B cell (primary cell): ENCODE data around the gene DISP2. TPM values are rescaled to one million over a fixed set of nuclear protein-coding genes. Genes with fewer than 3 reads are reported as not detected.

Experiments
- ATAC-seq: fragments of 200-7000 bp; cut with Tn5 transposase; one replicate; pipeline ENCODE4 v1.10.0; 2021; ENCODE audit warnings: low read depth, mild to moderate bottlenecking, moderate number of reproducible peaks, moderate library complexity
- CTCF ChIA-PET: fragments of 350-600 bp; sonication (Branson Sonifier 250); formaldehyde crosslinking; loops from one replicate; lab custom pipeline; 2021; ENCODE audit warnings: antibody characterized with exemption, inconsistent platforms; lab: Charles Lee
- POLR2A ChIA-PET: fragments of 350-600 bp; sonication (Branson Sonifier 250); formaldehyde crosslinking; loops from one replicate; lab custom pipeline; 2021; ENCODE audit warnings: antibody characterized with exemption; lab: Charles Lee
- DNase-seq: peaks from one replicate; pipeline ENCODE4 v3.0.0; 2013
- H2AFZ ChIP-seq: 2 replicates; pipeline ENCODE4 v1.6.1; 2012; ENCODE audit warnings: mild to moderate bottlenecking, low read depth, low read length; ENCODE audit not compliant: insufficient read depth, poor library complexity, severe bottlenecking
- H3K27ac ChIP-seq, 2 donors: 1 replicate in 1 of 2; 2 replicates in 1 of 2; pipeline ENCODE4 v1.5.1; 2012 to 2013; ENCODE audit warnings: low read length in 2 of 2, mild to moderate bottlenecking in 2 of 2, moderate library complexity in 1 of 2
- H3K27me3 ChIP-seq, 4 experiments: fragments of 200-600 bp in 1 of 4; sonication (generic) in 1 of 4; replicated peaks in 1 of 4; 1 replicate in 2 of 4; 2 replicates in 2 of 4; pipeline versions ENCODE4 v1.6.1 to v1.7.0; 2013 to 2016; ENCODE audit warnings: low read length in 3 of 4, mild to moderate bottlenecking in 2 of 4, mixed read lengths in 1 of 4, moderate library complexity in 1 of 4; ENCODE audit not compliant: insufficient read depth in 4 of 4, control insufficient read depth in 3 of 4; ENCODE audit errors: control extremely low read depth in 1 of 4
- H3K36me3 ChIP-seq, 2 experiments: replicated peaks in 1 of 2; 1 replicate in 1 of 2; 2 replicates in 1 of 2; pipeline versions ENCODE4 v1.6.1 to v1.7.1; 2013; ENCODE audit warnings: low read length in 1 of 2; ENCODE audit not compliant: insufficient read depth in 2 of 2, control insufficient read depth in 1 of 2; ENCODE audit errors: control extremely low read depth in 1 of 2, extremely low read depth in 1 of 2
- H3K4me1 ChIP-seq, 2 donors: fragments of 200-600 bp in 1 of 2; sonication (generic) in 1 of 2; 1 replicate in 1 of 2; 2 replicates in 1 of 2; pipeline versions ENCODE4 v1.5.1 to v1.6.1; 2013 to 2017; ENCODE audit warnings: low read length in 2 of 2; ENCODE audit not compliant: control insufficient read depth in 2 of 2, insufficient read depth in 2 of 2
- H3K4me2 ChIP-seq: replicated peaks from 2 replicates; pipeline ENCODE3; 2012; ENCODE audit warnings: mild to moderate bottlenecking, low read depth, low read length; ENCODE audit not compliant: poor library complexity, severe bottlenecking
- H3K4me3 ChIP-seq, 5 experiments: fragments of 200-600 bp in 1 of 5; sonication (generic) in 1 of 5; 1 replicate in 3 of 5; 2 replicates in 2 of 5; pipeline versions ENCODE4 v1.5.1 to v1.7.0; 2011 to 2016; ENCODE audit warnings: low read length in 4 of 5, mild to moderate bottlenecking in 4 of 5, low read depth in 2 of 5, control low read depth in 1 of 5, moderate library complexity in 1 of 5; ENCODE audit not compliant: insufficient read depth in 1 of 5; ENCODE audit errors: control extremely low read depth in 1 of 5, extremely low read depth in 1 of 5
- H3K79me2 ChIP-seq: fragments of 200-600 bp; sonication (generic); one replicate; pipeline ENCODE4 v1.6.0; 2016; ENCODE audit warnings: low read length; ENCODE audit not compliant: control insufficient read depth, insufficient read depth
- H3K9ac ChIP-seq: fragments of 200-600 bp; sonication (generic); 2 replicates; pipeline ENCODE4 v1.6.1; 2017; ENCODE audit warnings: mild to moderate bottlenecking, low read length, moderate library complexity
- H3K9me3 ChIP-seq, 3 donors: one replicate each; pipeline versions ENCODE4 v1.6.1 to v1.7.1; 2013; ENCODE audit warnings: low read length in 2 of 3; ENCODE audit not compliant: control insufficient read depth in 2 of 3, insufficient read depth in 1 of 3; ENCODE audit errors: control extremely low read depth in 1 of 3
- H4K20me1 ChIP-seq: 2 replicates; pipeline ENCODE4 v1.6.0; 2012; ENCODE audit warnings: mild to moderate bottlenecking, low read length; ENCODE audit not compliant: insufficient read depth, control insufficient read depth, poor library complexity, severe bottlenecking
- H3K27ac Mint-ChIP-seq: one replicate; pipeline ENCODE4 v1.8.0; 2021; ENCODE audit warnings: mixed read lengths
- H3K27me3 Mint-ChIP-seq: one replicate; pipeline ENCODE4 v1.8.0; 2021; ENCODE audit warnings: mixed read lengths
- H3K4me1 Mint-ChIP-seq: one replicate; pipeline ENCODE4 v1.8.0; 2021; ENCODE audit warnings: mixed read lengths
- H3K4me3 Mint-ChIP-seq: one replicate; pipeline ENCODE4 v1.8.0; 2021; ENCODE audit warnings: mixed read lengths
- H3K9me3 Mint-ChIP-seq: one replicate; pipeline ENCODE4 v1.8.0; 2022; ENCODE audit warnings: mixed read lengths; ENCODE audit not compliant: insufficient read depth
- CTCF ChIP-seq: fragments of 200-600 bp; IDR thresholded peaks from one replicate; pipeline ENCODE4 v1.8.0; 2022; ENCODE audit warnings: antibody characterized with exemption, mild to moderate bottlenecking
- EZH2 ChIP-seq: IDR thresholded peaks from 2 replicates; pipeline ENCODE4 v1.6.1; 2012; ENCODE audit warnings: borderline replicate concordance, low read depth, mild to moderate bottlenecking, moderate library complexity, low read length; ENCODE audit not compliant: insufficient read depth, poor library complexity, severe bottlenecking
- WGBS: methylation state at CpG from one replicate; pipeline ENCODE4 v1.1.5; 2013; ENCODE audit warnings: missing lambda C conversion rate; ENCODE audit not compliant: insufficient coverage; 5-methylcytosine and 5-hydroxymethylcytosine counted together
- intact Hi-C: fragments of 100-400 bp; cut with micrococcal nuclease; formaldehyde crosslinking; loops from one replicate; pipeline ENCODE4 v1.10.0; 2022
- polyA plus RNA-seq: library from polyadenylated mRNA; depleted of rRNA; stranded (reverse); fragments of >200 nt; gene quantifications from 2 replicates; pipeline ENCODE4 v1.2.3, GENCODE V29; 2012
- total RNA-seq, 2 donors: library from RNA; stranded (reverse); fragments of 120-200 nt in 1 of 2; gene quantifications; 1 replicate in 1 of 2; 2 replicates in 1 of 2; pipeline versions ENCODE4 v1.2.3 to v1.2.4, GENCODE V29; 2013 to 2022

Gene DISP2
- total and polyA plus RNA-seq, 2 donors (not counting 1 experiment from before 2014, with no cell fraction given): 0.13 to 0.71 TPM

- POLR2A ChIA-PET: interaction anchor here (0.6 to 1.1 kb wide), 4 partner anchors 10 to 581 kb away, joined by 3 to 6 read pairs (median 4); partner anchors contain the start of gene KNSTRN
- intact Hi-C loops: no loop called here
Measured at GRCh38 chr15:40397688-40398412, 39.8 kb downstream of the DISP2 start.

More at GRCh38 chr15:40397688-40398412, 39.8 kb downstream of the DISP2 start:
- no peaks in the 10 kb centered on the region for H3K9me3 ChIP-seq
- 81% methylated on average over 3 of the region's 8 CpGs for WGBS
- H3K9ac ChIP-seq: peak overlapping the region; percentile 33
- H3K4me3 Mint-ChIP-seq: peak overlapping the region; percentile 71
- H3K4me1 ChIP-seq: peaks cover 17 to 21% of the 10 kb centered on the region in 2 donors
- peak overlapping the region in 2 of 5 experiments; percentile 19 to 30 for H3K4me3 ChIP-seq
- no peaks in the 10 kb centered on the region for H3K9me3 Mint-ChIP-seq
- no peaks in the 10 kb centered on the region for H4K20me1 ChIP-seq
- no peaks in the 10 kb centered on the region for H3K27me3 Mint-ChIP-seq
- peaks cover 2% of the 10 kb centered on the region for H3K79me2 ChIP-seq
- CTCF ChIA-PET: interaction anchor here (0.6 to 3.2 kb wide), 10 partner anchors 10 to 479 kb away, joined by 3 to 17 read pairs (median 4); no protein-coding TSS in a partner anchor
- no peaks in the 10 kb centered on the region for H3K27me3 ChIP-seq
- TF ChIP-seq EZH2 (no peak), CTCF (no peak)
- H3K27ac ChIP-seq: peak overlapping the region in 1 of 2 donors; percentile 53
- DNase-seq (no peak), ATAC-seq (no peak)
- H3K36me3 ChIP-seq: peaks cover 3 to 9% of the 10 kb centered on the region in 2 experiments
- peak overlapping the region; percentile 74 for H3K27ac Mint-ChIP-seq
- H3K4me2 ChIP-seq: peak overlapping the region; percentile 59
- H3K4me1 Mint-ChIP-seq: peaks cover 20% of the 10 kb centered on the region
- peak overlapping the region; percentile 22 for H2AFZ ChIP-seq
